Stimulated activated CD8-positive, alpha-beta memory T cell treated with anti-CD3 and anti-CD28 coated beads, Interleukin-7, amount 100 ng/mL, for 4 hours (primary cell): ENCODE results near the gene PPRC1.

Experiments
- DNase-seq, 2 donors: peaks; one replicate each; pipeline ENCODE4 v3.0.0-alpha.2; 2020; ENCODE audit warnings: low read depth in 2 of 2

PPRC1 gene

GRCh38 chr10:102119417-102120141 lies 13.3 kb upstream of the PPRC1 start:
- DNase-seq, result no peak

- peak; percentile 30 to 59 for DNase-seq
Observed at GRCh38 chr10:102120142-102120990, 12.5 kb upstream of the PPRC1 start, which contains the start of gene LDB1. Gene LDB1 (minus strand): TSS chr10:102120368. CDS start chr10:102120110, 258 bp downstream.

- DNase-seq, result no peak
Observed at GRCh38 chr10:102120991-102121738, 11.7 kb upstream of the PPRC1 start.

GRCh38 chr10:102121739-102122372 lies 11.0 kb upstream of the PPRC1 start:
- DNase-seq, result no peak

- no peak for DNase-seq
Observed at GRCh38 chr10:102122450-102122849, 10.4 kb upstream of the PPRC1 start.

- no peak for DNase-seq
Observed at GRCh38 chr10:102123223-102123622, 9.6 kb upstream of the PPRC1 start.

GRCh38 chr10:102131286-102132170 lies 1.3 kb upstream of the PPRC1 start:
- no peak for DNase-seq

- no peak for DNase-seq
Observed at GRCh38 chr10:102132193-102132562, 662 bp upstream of the PPRC1 start.

GRCh38 chr10:102133373-102134195 lies 744 bp downstream of the PPRC1 start:
- DNase-seq, result peak; percentile 53 to 65

- DNase-seq, result no peak
Observed at GRCh38 chr10:102134416-102134815, 1.6 kb downstream of the PPRC1 start.

- DNase-seq, result no peak
Observed at GRCh38 chr10:102135956-102136526, 3.2 kb downstream of the PPRC1 start.

GRCh38 chr10:102139281-102140110 lies 6.7 kb downstream of the PPRC1 start:
- no peak for DNase-seq

- DNase-seq, result no peak
Observed at GRCh38 chr10:102140218-102140617, 7.4 kb downstream of the PPRC1 start.

- no peak for DNase-seq
Observed at GRCh38 chr10:102140913-102141540, 8.2 kb downstream of the PPRC1 start.

- DNase-seq, result no peak
Observed at GRCh38 chr10:102141583-102142107, 8.8 kb downstream of the PPRC1 start.

GRCh38 chr10:102146971-102147428 lies 14.2 kb downstream of the PPRC1 start:
- DNase-seq, result no peak

GRCh38 chr10:102147561-102147960 lies 14.7 kb downstream of the PPRC1 start:
- DNase-seq, result no peak

GRCh38 chr10:102148275-102148674 lies 15.4 kb downstream of the PPRC1 start:
- DNase-seq, result no peak
